ENCODE measurements around the gene MAPK8.

The MAPK8 gene

DNA sequence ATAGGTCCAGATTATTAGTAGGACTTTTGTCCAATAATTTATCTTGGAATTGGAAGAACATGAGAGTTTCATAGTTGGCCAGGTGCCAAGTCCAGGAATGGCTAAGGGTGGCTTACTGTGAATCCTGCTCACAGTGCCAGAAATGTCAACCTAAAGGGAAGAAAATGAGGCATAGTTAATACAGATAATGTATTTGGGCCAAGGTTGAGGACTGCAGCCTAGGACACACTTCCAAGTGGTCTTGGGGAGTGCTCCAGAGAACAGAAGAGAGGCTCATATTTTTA is 78.2 kb downstream of the MAPK8 start:
- Histone ChIP-seq H3K9me3 (ENCODE audit: control insufficient read depth, low read length) (no peaks in the 10 kb centered on the region), H3K9ac (no peak overlapping the region), H3K4me3 (ENCODE audit: low read depth, low read length) (no peak overlapping the region), H2AFZ (peak overlapping the region; percentile 3), H3K4me1 (peaks cover 39% of the 10 kb centered on the region), H3K27me3 (ENCODE audit: control insufficient read depth, insufficient read depth, low read length) (no peaks in the 10 kb centered on the region), H3K27ac (peak overlapping the region; percentile 90), H3K36me3 (ENCODE audit: control insufficient read depth, insufficient read depth, low read length) (no peaks in the 10 kb centered on the region), H3K79me2 (no peaks in the 10 kb centered on the region), H3K4me2 (ENCODE audit: low read length) (no peak overlapping the region)
- no peak for TF ChIP-seq CTCF (IDR thresholded peaks at IDR 0.05)

GRCh38 chr10:48389272-48389671 is 82.8 kb downstream of the MAPK8 start:
- Histone ChIP-seq H2AFZ (no peak overlapping the region), H3K9ac (no peak overlapping the region), H3K79me2 (peaks cover 21% of the 10 kb centered on the region), H3K27ac (peak overlapping the region; percentile 18), H3K9me3 (ENCODE audit: control insufficient read depth, low read length) (no peaks in the 10 kb centered on the region), H3K4me1 (peaks cover 32% of the 10 kb centered on the region), H3K4me2 (ENCODE audit: low read length) (peak overlapping the region; percentile 8), H3K36me3 (ENCODE audit: control insufficient read depth, insufficient read depth, low read length) (no peaks in the 10 kb centered on the region), H3K27me3 (ENCODE audit: control insufficient read depth, insufficient read depth, low read length) (no peaks in the 10 kb centered on the region), H3K4me3 (ENCODE audit: low read depth, low read length) (no peak overlapping the region)
- TF ChIP-seq CTCF (IDR thresholded peaks at IDR 0.05): no peak

GRCh38 chr10:48389846-48390557 is 83.5 kb downstream of the MAPK8 start:
- Histone ChIP-seq H3K4me2 (ENCODE audit: low read length) (no peak overlapping the region), H3K4me3 (ENCODE audit: low read depth, low read length) (no peak overlapping the region), H3K9ac (no peak overlapping the region), H3K9me3 (ENCODE audit: control insufficient read depth, low read length) (no peaks in the 10 kb centered on the region), H3K27ac (peak overlapping the region; percentile 18), H3K4me1 (peaks cover 25% of the 10 kb centered on the region), H3K79me2 (peaks cover 24% of the 10 kb centered on the region), H2AFZ (no peak overlapping the region), H3K36me3 (ENCODE audit: control insufficient read depth, insufficient read depth, low read length) (no peaks in the 10 kb centered on the region), H3K27me3 (ENCODE audit: control insufficient read depth, insufficient read depth, low read length) (no peaks in the 10 kb centered on the region)
- no peak for TF ChIP-seq CTCF (IDR thresholded peaks at IDR 0.05)

GRCh38 chr10:48390558-48390871 is 84.0 kb downstream of the MAPK8 start:
- H3K4me2 ChIP-seq (ENCODE audit: low read length): no peak overlapping the region

More at GRCh38 chr10:48390558-48390871, 84.0 kb downstream of the MAPK8 start:
- Histone ChIP-seq H3K27ac (no peak overlapping the region), H3K4me3 (ENCODE audit: low read depth, low read length) (no peak overlapping the region), H3K9ac (no peak overlapping the region), H3K79me2 (peaks cover 27% of the 10 kb centered on the region), H3K4me1 (peaks cover 20% of the 10 kb centered on the region), H2AFZ (no peak overlapping the region), H3K27me3 (ENCODE audit: control insufficient read depth, insufficient read depth, low read length) (no peaks in the 10 kb centered on the region), H3K36me3 (ENCODE audit: control insufficient read depth, insufficient read depth, low read length) (no peaks in the 10 kb centered on the region), H3K9me3 (ENCODE audit: control insufficient read depth, low read length) (no peaks in the 10 kb centered on the region)
- no peak for TF ChIP-seq CTCF (IDR thresholded peaks at IDR 0.05)

All from parathyroid adenoma (tissue), 2 donors.